Calu3 (cell line): ENCODE results near the gene OCA2. TPM values are rescaled to one million over a fixed set of nuclear protein-coding genes. Genes with fewer than 3 reads are reported as not detected.

Source experiments
- BruUV-seq: library from RNA; stranded (reverse); fragments of 400-500 nt; replicated peaks from 2 replicates; lab custom pipeline; 2021; lab: Mats Ljungman, UMichigan
- CTCF ChIA-PET: fragments of 300-600 bp; sonication (Branson Sonifier 250); formaldehyde crosslinking; loops from one replicate; lab custom pipeline; 2022; ENCODE audit warnings: antibody characterized with exemption; lab: Charles Lee
- DNase-seq: peaks from one replicate; pipeline ENCODE4 v3.0.0; 2022
- H3K27ac Mint-ChIP-seq: one replicate; pipeline ENCODE4 v1.8.0; 2022; ENCODE audit warnings: mixed read lengths; ENCODE audit not compliant: unreplicated experiment
- H3K27me3 Mint-ChIP-seq: one replicate; pipeline ENCODE4 v1.8.0; 2022; ENCODE audit warnings: mixed read lengths; ENCODE audit not compliant: unreplicated experiment
- H3K36me3 Mint-ChIP-seq: one replicate; pipeline ENCODE4 v1.8.0; 2022; ENCODE audit warnings: mild to moderate bottlenecking, moderate library complexity, mixed read lengths; ENCODE audit not compliant: insufficient read depth, unreplicated experiment
- H3K4me1 Mint-ChIP-seq: one replicate; pipeline ENCODE4 v1.8.0; 2022; ENCODE audit warnings: mild to moderate bottlenecking, low read depth, mixed read lengths; ENCODE audit not compliant: unreplicated experiment
- H3K4me3 Mint-ChIP-seq: one replicate; pipeline ENCODE4 v1.8.0; 2022; ENCODE audit warnings: mild to moderate bottlenecking, low read depth, moderate library complexity, mixed read lengths; ENCODE audit not compliant: unreplicated experiment
- H3K9me3 Mint-ChIP-seq: one replicate; pipeline ENCODE4 v1.8.0; 2022; ENCODE audit warnings: low read depth, mixed read lengths; ENCODE audit not compliant: unreplicated experiment
- CTCF ChIP-seq: fragments of 200-600 bp; IDR thresholded peaks from one replicate; pipeline ENCODE4 v1.8.0; 2022; ENCODE audit warnings: antibody characterized with exemption; ENCODE audit not compliant: unreplicated experiment
- intact Hi-C: fragments of 100-400 bp; cut with micrococcal nuclease; formaldehyde crosslinking; loops from one replicate; pipeline ENCODE4 v1.10.0; 2022; ENCODE audit not compliant: unreplicated experiment
- total RNA-seq: library from RNA; stranded (reverse); gene quantifications from 2 replicates; pipeline ENCODE4 v1.2.3, GENCODE V29; 2022

OCA2 gene
- total RNA-seq, 1 experiment from 2014 or later: not detected

DNA sequence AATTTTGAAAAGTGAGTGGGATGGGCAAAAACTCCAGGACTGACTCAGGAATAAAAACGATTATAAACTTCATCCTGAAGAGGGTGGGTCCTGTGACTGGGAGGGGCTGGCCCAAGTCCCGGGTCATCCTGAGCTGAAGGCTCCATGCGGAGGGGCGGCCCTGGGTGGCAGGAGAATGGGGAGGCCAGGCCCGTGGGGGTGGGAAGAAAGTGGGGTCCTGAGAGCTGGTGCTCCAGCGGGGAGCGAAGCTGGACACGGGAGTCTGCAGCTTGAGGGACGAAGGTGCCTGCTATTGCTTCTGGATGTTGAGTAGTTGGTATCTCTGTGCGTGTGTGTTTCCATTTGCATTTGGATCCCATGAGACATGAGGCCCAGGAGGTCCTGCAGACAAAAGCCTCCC, 4.7 kb upstream of the OCA2 start:
- no peak for DNase-seq
- BruUV-seq: no TSS peak
- CTCF ChIA-PET: no interaction called here
- TF ChIP-seq CTCF: no peak
- no peaks in the 10 kb centered on the region for H3K9me3 Mint-ChIP-seq
- peaks cover 15% of the 10 kb centered on the region for H3K27me3 Mint-ChIP-seq
- intact Hi-C loops: no loop called here
- H3K4me1 Mint-ChIP-seq: no peaks in the 10 kb centered on the region
- H3K27ac Mint-ChIP-seq: no peak overlapping the region
- H3K36me3 Mint-ChIP-seq: no peaks in the 10 kb centered on the region
- H3K4me3 Mint-ChIP-seq: no peak overlapping the region

GRCh38 chr15:28101983-28102441, 2.9 kb upstream of the OCA2 start:
- no TSS peak for BruUV-seq
- no peak for TF ChIP-seq CTCF
- no peaks in the 10 kb centered on the region for H3K4me1 Mint-ChIP-seq
- intact Hi-C loops: no loop called here
- DNase-seq: no peak
- no peaks in the 10 kb centered on the region for H3K9me3 Mint-ChIP-seq
- H3K36me3 Mint-ChIP-seq: no peaks in the 10 kb centered on the region
- no peak overlapping the region for H3K27ac Mint-ChIP-seq
- no peak overlapping the region for H3K4me3 Mint-ChIP-seq
- peaks cover 15% of the 10 kb centered on the region for H3K27me3 Mint-ChIP-seq
- CTCF ChIA-PET: no interaction called here

GRCh38 chr15:28101201-28101600, 2.1 kb upstream of the OCA2 start:
- no peak overlapping the region for H3K4me3 Mint-ChIP-seq
- intact Hi-C loops: no loop called here
- no peaks in the 10 kb centered on the region for H3K4me1 Mint-ChIP-seq
- no peaks in the 10 kb centered on the region for H3K36me3 Mint-ChIP-seq
- no peak overlapping the region for H3K27ac Mint-ChIP-seq
- no TSS peak for BruUV-seq
- no peak for TF ChIP-seq CTCF
- peaks cover 15% of the 10 kb centered on the region for H3K27me3 Mint-ChIP-seq
- DNase-seq: no peak
- H3K9me3 Mint-ChIP-seq: no peaks in the 10 kb centered on the region
- CTCF ChIA-PET: no interaction called here

DNA sequence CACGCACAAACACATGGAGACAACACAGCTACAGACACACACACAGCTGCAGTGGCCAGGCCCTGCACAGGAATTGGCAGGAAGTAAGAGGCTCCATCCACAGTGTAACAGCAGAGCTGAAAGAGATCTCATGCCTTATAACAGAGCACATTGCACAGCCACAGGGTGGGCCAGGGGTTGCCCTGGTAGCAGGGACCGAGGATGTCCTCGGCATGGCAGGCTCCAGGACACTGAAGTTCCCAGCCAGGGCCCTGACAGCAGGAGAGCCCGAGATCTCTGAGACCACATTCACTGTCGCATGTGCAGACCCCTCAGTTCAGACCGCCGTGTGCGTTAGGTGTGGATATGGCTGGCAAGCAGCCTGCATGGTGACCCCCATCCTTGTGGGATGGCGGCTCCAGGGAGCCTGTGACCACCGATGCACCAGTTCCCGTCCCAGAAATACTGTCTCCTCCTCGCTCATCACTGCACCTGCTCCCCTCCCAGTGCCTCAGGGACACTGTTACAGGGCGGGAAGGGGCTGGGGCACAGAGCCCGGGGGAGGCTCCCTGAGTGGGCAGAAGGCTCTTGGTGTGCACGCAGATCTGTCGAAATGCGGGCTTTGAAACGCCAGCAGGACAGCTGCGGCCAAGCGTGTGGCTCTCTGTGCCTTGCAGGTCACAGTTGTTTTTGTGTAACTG, 1.5 kb upstream of the OCA2 start:
- peaks cover 15% of the 10 kb centered on the region for H3K27me3 Mint-ChIP-seq
- intact Hi-C loops: no loop called here
- no peaks in the 10 kb centered on the region for H3K9me3 Mint-ChIP-seq
- H3K27ac Mint-ChIP-seq: no peak overlapping the region
- H3K4me1 Mint-ChIP-seq: no peaks in the 10 kb centered on the region
- CTCF ChIA-PET: no interaction called here
- BruUV-seq: no TSS peak
- no peak overlapping the region for H3K4me3 Mint-ChIP-seq
- TF ChIP-seq CTCF: no peak
- DNase-seq: no peak
- no peaks in the 10 kb centered on the region for H3K36me3 Mint-ChIP-seq
